Keratinocyte (primary cell): ENCODE measurements around the gene MAP3K14. TPM values are rescaled to one million over a fixed set of nuclear protein-coding genes. Genes with fewer than 3 reads are reported as not detected.

Experiments used
- DNase-seq: peaks from one replicate; pipeline ENCODE4 v3.0.0-alpha.2; 2011; ENCODE audit warnings: low read depth, missing footprints, low spot score
- FAIRE-seq: peaks from 2 replicates; lab custom pipeline; 2011; peaks lifted over from hg19 to GRCh38; lab: Jason Lieb, UNC
- H2AFZ ChIP-seq: 2 replicates; pipeline ENCODE4 v1.6.0; 2012; ENCODE audit warnings: low read length, control low read depth, inconsistent platforms; ENCODE audit not compliant: control insufficient read depth
- H3K27ac ChIP-seq: 2 replicates; pipeline ENCODE4 v1.5.1; 2011; ENCODE audit warnings: low read length; ENCODE audit not compliant: control insufficient read depth, insufficient read depth
- H3K27me3 ChIP-seq: 3 replicates; pipeline ENCODE4 v1.6.0; 2011; ENCODE audit warnings: low read length; ENCODE audit not compliant: control insufficient read depth, insufficient read depth; ENCODE audit errors: extremely low read depth
- H3K36me3 ChIP-seq, 2 experiments: 2 replicates in 1 of 2; 3 replicates in 1 of 2; pipeline ENCODE4 v1.5.1; 2011; ENCODE audit warnings: low read length in 2 of 2, mild to moderate bottlenecking in 1 of 2; ENCODE audit not compliant: control insufficient read depth in 2 of 2, insufficient read depth in 2 of 2; ENCODE audit errors: extremely low read depth in 1 of 2
- H3K4me1 ChIP-seq: 3 replicates; pipeline ENCODE4 v1.5.1; 2011; ENCODE audit warnings: low read length; ENCODE audit not compliant: control insufficient read depth, insufficient read depth; ENCODE audit errors: extremely low read depth
- H3K4me2 ChIP-seq: 3 replicates; pipeline ENCODE4 v1.6.0; 2011; ENCODE audit warnings: low read depth, low read length; ENCODE audit not compliant: control insufficient read depth, insufficient read depth; ENCODE audit errors: extremely low read depth
- H3K4me3 ChIP-seq, 3 experiments: fragments of 200-600 bp in 1 of 3; sonication (generic) in 1 of 3; 2 replicates in 2 of 3; 3 replicates in 1 of 3; pipeline ENCODE4 v1.5.1; 2011 to 2016; ENCODE audit warnings: low read length in 3 of 3, mild to moderate bottlenecking in 3 of 3, control low read depth in 2 of 3, inconsistent platforms in 1 of 3, low read depth in 1 of 3, mixed read lengths in 1 of 3, mixed run types in 1 of 3, moderate library complexity in 1 of 3; ENCODE audit not compliant: control insufficient read depth in 2 of 3, insufficient read depth in 2 of 3; ENCODE audit errors: extremely low read depth in 1 of 3
- H3K79me2 ChIP-seq: 2 replicates; pipeline ENCODE4 v1.6.0; 2012; ENCODE audit warnings: low read length; ENCODE audit not compliant: control insufficient read depth, insufficient read depth
- H3K9ac ChIP-seq: 3 replicates; pipeline ENCODE4 v1.6.0; 2011; ENCODE audit warnings: low read length; ENCODE audit not compliant: control insufficient read depth, insufficient read depth; ENCODE audit errors: extremely low read depth
- H3K9me1 ChIP-seq: 3 replicates; pipeline ENCODE4 v1.6.0; 2011; ENCODE audit warnings: low read length; ENCODE audit not compliant: control insufficient read depth, insufficient read depth; ENCODE audit errors: extremely low read depth
- H3K9me3 ChIP-seq: 2 replicates; pipeline ENCODE4 v1.5.1; 2012; ENCODE audit warnings: low read depth, low read length; ENCODE audit not compliant: control insufficient read depth
- H4K20me1 ChIP-seq: 3 replicates; pipeline ENCODE4 v1.6.0; 2011; ENCODE audit warnings: low read length; ENCODE audit not compliant: control insufficient read depth, insufficient read depth; ENCODE audit errors: extremely low read depth
- EZH2 ChIP-seq: IDR thresholded peaks from one replicate; pipeline ENCODE4 v1.6.1; 2012; ENCODE audit warnings: inconsistent platforms, mild to moderate bottlenecking, low read length, moderate library complexity
- dilution Hi-C: fragments of 300-500 bp; cut with MboI; formaldehyde crosslinking; loops from one replicate; pipeline ENCODE4 v1.7.0; 2020; ENCODE audit warnings: low sequenced_read_pairs; ENCODE audit not compliant: extremely low pct_ligation_motif_present
- polyA plus RNA-seq, 5 experiments: library from polyadenylated mRNA; depleted of rRNA in 3 of 5; stranded (reverse) in 3 of 5; stranded (forward) in 1 of 5; unstranded in 1 of 5; fragments of >200 nt; gene quantifications; 1 replicate in 1 of 5; 2 replicates in 3 of 5; 3 replicates in 1 of 5; pipeline versions ENCODE4 v1.2.1 to v1.2.3, GENCODE V29; 2011 to 2012; ENCODE audit warnings: missing spikeins in 2 of 5, low read depth in 1 of 5, low replicate concordance in 1 of 5
- TF ChIP-seq, protein P1 (sequence below), 3 experiments: IDR thresholded peaks in 1 of 3; conservative IDR thresholded peaks in 1 of 3; optimal IDR thresholded peaks in 1 of 3; 2 replicates in 2 of 3; 3 replicates in 1 of 3; pipeline versions ENCODE3 to v1.5.1; 2011; ENCODE audit warnings: low read length in 3 of 3, mild to moderate bottlenecking in 3 of 3, moderate library complexity in 2 of 3, control low read depth in 1 of 3, inconsistent platforms in 1 of 3; ENCODE audit not compliant: insufficient read depth in 2 of 3; ENCODE audit errors: extremely low read depth in 1 of 3

The MAP3K14 gene
- polyA plus RNA-seq, 1 donor (not counting 4 experiments of a cell fraction or from before 2014, with no cell fraction given), result 6.5 TPM

DNA sequence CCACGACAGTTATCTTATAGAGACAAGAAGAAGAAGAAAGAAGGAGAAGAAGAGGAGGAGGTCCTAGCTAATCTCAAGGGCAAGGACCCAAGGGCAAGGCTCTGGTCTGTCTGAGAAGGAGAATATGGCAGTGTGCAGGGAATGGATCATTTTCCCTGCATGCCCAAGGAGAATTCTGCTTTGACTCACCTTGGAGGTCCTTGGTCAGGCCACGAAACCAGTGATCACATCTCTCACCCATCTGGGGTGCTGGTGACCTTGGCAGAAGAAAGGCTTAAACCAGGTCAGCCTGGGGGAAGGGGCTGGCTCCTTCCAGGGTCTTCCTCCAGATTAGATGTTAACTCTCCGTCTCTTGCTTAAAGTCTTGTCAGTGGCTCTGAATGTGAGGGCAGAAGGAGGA is 96.7 kb downstream of the MAP3K14 start:
- no peak for DNase-seq
- Histone ChIP-seq H3K36me3 (no peaks in the 10 kb centered on the region), H4K20me1 (no peaks in the 10 kb centered on the region), H3K9me1 (no peaks in the 10 kb centered on the region), H3K27me3 (peaks cover 27% of the 10 kb centered on the region), H3K27ac (no peak overlapping the region), H2AFZ (no peak overlapping the region), H3K79me2 (no peaks in the 10 kb centered on the region), H3K9ac (no peak overlapping the region), H3K4me1 (peaks cover 2% of the 10 kb centered on the region), H3K9me3 (no peaks in the 10 kb centered on the region), H3K4me2 (no peak overlapping the region), H3K4me3 (no peak overlapping the region)
- TF ChIP-seq, protein P1, sequence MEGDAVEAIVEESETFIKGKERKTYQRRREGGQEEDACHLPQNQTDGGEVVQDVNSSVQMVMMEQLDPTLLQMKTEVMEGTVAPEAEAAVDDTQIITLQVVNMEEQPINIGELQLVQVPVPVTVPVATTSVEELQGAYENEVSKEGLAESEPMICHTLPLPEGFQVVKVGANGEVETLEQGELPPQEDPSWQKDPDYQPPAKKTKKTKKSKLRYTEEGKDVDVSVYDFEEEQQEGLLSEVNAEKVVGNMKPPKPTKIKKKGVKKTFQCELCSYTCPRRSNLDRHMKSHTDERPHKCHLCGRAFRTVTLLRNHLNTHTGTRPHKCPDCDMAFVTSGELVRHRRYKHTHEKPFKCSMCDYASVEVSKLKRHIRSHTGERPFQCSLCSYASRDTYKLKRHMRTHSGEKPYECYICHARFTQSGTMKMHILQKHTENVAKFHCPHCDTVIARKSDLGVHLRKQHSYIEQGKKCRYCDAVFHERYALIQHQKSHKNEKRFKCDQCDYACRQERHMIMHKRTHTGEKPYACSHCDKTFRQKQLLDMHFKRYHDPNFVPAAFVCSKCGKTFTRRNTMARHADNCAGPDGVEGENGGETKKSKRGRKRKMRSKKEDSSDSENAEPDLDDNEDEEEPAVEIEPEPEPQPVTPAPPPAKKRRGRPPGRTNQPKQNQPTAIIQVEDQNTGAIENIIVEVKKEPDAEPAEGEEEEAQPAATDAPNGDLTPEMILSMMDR (optimal IDR thresholded peaks at IDR 0.05 in 1 of 3, IDR thresholded peaks at IDR 0.05 in 1 of 3, conservative IDR thresholded peaks at IDR 0.05 in 1 of 3; ENCODE audit: extremely low read depth in 1 of 3, insufficient read depth in 2 of 3, low read length in 3 of 3), result no peak
- no peak for TF ChIP-seq EZH2
- dilution Hi-C loops, result no loop called here
- no peak for FAIRE-seq

DNA sequence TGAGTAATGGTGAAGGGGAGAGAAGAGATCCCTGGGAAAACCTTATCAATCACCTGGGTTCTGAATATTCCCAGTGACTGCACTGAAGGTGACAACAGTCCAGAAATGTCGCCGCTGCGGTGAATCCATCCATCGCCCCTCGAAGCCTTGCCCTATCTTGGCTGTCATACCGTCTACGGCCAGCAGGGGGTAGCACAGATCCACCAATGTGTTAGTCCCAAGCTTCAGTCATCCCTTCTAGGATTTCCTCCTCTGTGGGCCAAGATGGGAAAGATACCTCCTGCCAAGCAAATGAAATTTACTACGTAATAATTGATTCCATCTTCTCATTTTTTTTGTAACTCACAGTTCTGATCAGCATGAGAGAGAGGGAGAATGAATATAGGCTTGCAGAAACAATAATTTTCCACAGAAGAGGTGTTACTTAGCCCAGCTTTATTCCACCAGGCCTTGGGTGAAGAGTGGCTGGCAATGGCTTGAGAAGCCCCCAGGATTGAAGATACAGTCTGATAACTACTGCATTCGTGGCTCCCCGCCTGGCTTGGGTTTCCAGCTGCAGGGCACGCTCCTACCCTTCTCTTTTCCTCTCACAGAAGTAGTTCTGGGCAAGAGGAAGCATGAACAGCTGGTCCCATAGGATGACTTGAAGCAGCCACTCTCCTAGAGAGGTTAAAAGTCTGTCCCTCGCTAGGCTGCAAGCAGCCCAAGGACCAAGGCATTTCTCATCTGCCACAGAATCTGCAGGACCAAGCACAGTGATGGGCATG is 97.7 kb downstream of the MAP3K14 start:
- Histone ChIP-seq H3K4me3 (no peak overlapping the region), H3K36me3 (no peaks in the 10 kb centered on the region), H3K27me3 (peaks cover 27% of the 10 kb centered on the region), H3K4me1 (no peaks in the 10 kb centered on the region), H4K20me1 (no peaks in the 10 kb centered on the region), H3K79me2 (no peaks in the 10 kb centered on the region), H3K9ac (no peak overlapping the region), H3K4me2 (peak overlapping the region; percentile 78), H3K9me1 (no peaks in the 10 kb centered on the region), H3K9me3 (no peaks in the 10 kb centered on the region), H3K27ac (no peak overlapping the region), H2AFZ (peak overlapping the region; percentile 30)
- no peak for DNase-seq
- no peak for TF ChIP-seq EZH2
- TF ChIP-seq, protein P1 (optimal IDR thresholded peaks at IDR 0.05 in 1 of 3, IDR thresholded peaks at IDR 0.05 in 1 of 3, conservative IDR thresholded peaks at IDR 0.05 in 1 of 3; ENCODE audit: extremely low read depth in 1 of 3, insufficient read depth in 2 of 3, low read length in 3 of 3), result peak; percentile 82 to 100 (median 97)
- dilution Hi-C loops, result no loop called here
- peak; percentile 61 for FAIRE-seq

Other genes with a start within 250 kb of the MAP3K14 start
- 53.3 to 86.4 TPM (median 75.7 TPM) in 3 replicates for gene PLCD3, start 184.5 kb downstream of the MAP3K14 start, polyA plus RNA-seq
- gene ACBD4, start 181.3 kb downstream of the MAP3K14 start, polyA plus RNA-seq, result 2.6 to 4.4 TPM (median 2.8 TPM) in 3 replicates
- 15.3 to 22.2 TPM (median 19.9 TPM) in 3 replicates for gene HEXIM1, start 168.5 kb downstream of the MAP3K14 start, polyA plus RNA-seq
- 2.3 to 3.4 TPM (median 3.1 TPM) in 3 replicates for gene HEXIM2, start 155.1 kb downstream of the MAP3K14 start, polyA plus RNA-seq
- gene FMNL1, start 95.1 kb downstream of the MAP3K14 start, polyA plus RNA-seq, result 0.46 to 1.1 TPM (median 0.79 TPM) in 3 replicates
- gene SPATA32, start 54.9 kb downstream of the MAP3K14 start, polyA plus RNA-seq, result 0.05 TPM in 1 of 3 replicates, not detected in the others
- gene ARHGAP27, start 115.8 kb upstream of the MAP3K14 start, polyA plus RNA-seq, result 13.2 to 37.4 TPM (median 14.4 TPM) in 3 replicates
- gene PLEKHM1, start 173.7 kb upstream of the MAP3K14 start, polyA plus RNA-seq, result 30.1 to 69.1 TPM (median 33.0 TPM) in 3 replicates